ENCODE measurements around the gene CDHR1.

The CDHR1 gene

DNA sequence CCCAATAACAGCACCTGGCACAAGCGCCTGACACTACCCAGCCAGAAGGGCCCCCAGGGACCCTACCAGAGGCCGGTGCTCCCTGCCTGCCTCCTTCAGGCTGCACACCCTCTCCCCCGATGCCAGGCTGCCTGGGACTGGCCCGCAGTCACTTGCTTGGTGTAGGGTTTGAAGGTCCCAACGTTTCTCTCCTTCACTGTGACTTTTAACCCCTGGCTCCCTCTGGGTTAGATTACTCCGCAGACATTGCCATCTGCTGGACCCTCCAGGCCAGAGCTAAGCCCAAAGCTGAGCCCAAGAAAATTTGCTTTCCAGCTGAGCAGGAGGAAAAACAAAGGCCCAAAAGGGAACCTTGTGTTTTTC is 6.9 kb downstream of the CDHR1 start:
- no peak for DNase-seq (ENCODE audit: low read depth)

DNA sequence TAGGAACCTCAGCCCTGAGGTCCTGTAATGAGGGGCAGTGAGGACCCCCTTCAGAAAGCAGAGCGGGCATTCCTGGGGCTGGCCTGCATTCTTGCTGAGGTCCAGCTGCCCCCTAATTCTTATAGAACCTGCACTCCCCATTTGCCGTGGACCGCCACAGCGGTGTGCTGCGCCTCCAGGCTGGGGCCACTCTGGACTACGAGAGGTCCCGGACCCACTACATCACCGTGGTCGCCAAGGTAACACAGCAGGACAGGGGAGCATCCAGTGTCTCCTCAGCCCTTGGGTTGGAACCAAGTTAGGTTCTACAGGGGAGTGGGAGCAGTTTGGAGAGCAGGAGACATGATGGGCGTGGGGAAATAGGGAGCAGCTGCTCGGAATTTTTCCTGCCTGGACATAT is 7.3 kb downstream of the CDHR1 start:
- DNase-seq (ENCODE audit: low read depth), result no peak

DNA sequence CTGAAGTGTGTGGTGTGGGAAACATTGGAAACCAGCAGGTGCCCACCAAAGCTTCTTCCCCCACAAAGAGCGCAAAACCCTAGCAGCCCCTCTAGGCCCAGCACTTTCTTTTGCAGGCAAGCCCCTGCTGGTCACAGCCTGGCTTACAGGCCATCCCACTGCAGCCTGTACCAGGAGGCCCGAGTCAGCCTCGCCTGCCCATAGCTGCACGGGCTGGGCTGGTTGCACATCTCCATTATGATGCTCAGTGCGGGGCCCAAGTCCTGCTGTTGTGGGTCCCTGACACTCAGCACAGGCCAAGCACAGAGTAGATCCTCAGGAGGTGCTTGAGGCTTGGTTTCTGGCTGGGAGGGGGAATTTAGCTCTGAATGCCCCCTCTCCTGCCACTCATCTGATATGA is 8.0 kb downstream of the CDHR1 start:
- DNase-seq (ENCODE audit: low read depth), result no peak

DNA sequence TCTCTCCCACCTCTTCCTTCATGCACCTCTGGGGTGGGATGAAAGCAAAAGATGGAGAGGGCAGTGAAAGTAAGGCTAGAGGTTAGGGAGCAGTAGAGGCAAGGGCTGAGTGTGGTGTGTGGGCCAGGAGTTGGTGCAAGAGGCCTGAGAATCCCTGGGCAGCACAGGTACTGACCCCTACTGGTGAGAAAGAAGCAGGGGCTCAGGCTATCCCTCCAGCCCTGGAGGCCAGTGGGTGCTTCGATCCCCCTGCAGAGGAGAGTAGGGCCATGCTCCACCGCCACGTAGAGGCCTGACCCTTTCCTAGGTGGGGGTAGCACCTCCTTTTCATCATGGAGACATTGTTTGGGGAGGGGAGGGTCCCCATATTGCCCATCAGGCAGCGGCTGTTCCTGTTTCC is 9.8 kb downstream of the CDHR1 start:
- DNase-seq (ENCODE audit: low read depth), result no peak

DNA sequence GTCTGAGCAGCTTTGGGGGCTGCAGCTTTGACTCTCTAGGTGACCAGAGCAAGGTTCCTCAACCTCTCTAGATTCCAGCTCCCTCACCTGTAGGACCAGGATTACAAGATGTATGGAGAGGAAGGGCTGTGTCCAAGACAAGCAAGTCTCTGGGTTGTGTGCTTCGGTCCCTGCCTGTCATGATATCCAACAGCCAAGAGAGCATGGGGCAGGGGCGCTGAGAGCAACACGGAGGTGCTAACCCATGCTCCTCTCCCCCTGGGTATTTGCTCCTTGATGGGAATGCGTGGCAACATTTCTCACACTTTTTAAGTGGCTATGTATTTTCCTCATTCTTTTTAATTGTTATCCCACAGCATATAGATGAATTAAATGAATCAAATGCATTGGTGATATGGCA is 10.3 kb downstream of the CDHR1 start:
- no peak for DNase-seq (ENCODE audit: low read depth)

DNA sequence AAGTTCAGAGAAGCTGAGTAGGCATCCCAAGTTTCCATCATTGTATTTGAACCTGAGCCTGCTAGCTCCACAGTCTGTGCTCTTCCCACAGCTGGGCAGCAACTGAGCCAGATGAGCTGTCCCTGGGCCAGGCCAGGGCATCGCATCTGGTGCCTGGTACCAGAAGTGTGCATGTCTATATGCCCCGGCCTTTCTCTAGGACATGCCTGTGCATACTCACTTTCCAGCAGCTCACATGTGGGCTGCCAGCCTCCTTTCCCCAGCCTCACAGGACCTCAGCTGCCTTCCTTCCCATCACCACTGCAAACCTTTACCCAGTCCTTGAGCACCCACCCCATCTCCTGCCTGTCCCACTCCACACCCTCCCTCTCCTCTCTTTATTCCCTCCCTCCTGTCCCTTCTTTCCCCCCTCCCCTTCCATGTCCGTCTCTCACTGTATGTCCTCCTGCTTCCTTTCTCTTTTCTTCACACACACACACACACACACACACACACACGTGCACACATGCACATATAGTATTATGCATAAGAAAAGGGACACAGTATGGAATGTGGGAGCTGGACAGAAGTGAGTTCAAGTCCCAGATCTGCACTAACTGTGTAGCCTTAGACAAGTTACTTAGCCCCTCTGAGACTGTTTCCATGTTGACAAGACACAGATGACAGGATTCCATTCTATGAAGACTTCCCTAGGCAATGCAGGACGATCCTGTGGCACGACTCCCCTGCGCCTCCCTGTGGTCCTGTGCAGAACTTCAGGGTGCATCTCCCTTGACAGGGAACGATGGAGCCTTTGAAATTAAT is 10.9 kb downstream of the CDHR1 start:
- peak; percentile 27 for DNase-seq (ENCODE audit: low read depth)

DNA sequence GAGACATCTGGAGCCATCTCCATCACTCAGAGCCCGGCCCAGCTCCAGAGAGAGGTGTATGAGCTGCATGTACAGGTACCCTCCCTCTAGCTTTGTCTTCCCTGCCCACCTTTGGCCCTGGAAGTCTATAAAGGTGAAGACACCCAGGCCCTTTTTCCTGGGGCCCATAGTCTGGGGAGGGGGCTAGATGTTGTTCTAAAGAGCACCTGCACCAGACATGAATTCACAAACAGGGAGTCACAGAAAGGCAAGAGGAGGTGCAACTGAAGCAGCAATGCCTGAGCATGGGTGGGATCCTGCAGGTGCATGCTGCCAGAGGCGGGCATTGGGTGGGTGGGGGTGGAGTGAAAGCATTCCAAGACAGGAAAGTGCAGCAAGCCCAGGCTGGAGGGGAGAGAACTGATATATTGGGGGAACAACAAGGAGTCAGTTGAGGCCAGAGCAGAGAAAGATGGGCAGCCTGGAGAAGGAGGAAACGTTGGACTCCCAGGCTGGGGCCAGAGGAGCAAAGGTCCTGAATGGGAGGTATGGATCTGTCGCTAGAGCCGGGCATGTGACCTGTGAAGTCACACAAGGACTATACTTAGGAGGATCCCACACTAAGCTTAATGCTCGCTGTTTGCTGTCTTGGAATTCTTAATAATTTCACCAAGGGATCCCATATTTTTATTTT is 11.7 kb downstream of the CDHR1 start:
- no peak for DNase-seq (ENCODE audit: low read depth)

DNA sequence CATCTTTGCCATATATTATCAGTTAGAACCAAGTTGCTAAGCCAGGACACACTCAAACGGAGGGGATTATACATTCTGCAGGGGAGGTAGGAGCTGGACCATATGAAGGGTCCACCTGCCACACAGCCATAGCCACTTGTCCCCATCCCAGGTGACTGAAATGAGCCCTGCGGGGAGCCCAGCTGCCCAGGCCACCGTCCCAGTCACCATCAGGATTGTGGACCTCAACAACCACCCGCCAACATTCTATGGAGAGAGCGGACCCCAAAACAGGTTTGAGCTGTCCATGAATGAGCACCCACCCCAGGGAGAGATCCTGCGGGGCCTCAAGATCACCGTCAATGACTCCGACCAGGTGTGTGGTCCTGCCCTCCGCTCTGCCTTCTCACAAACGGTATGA is 13.7 kb downstream of the CDHR1 start:
- DNase-seq (ENCODE audit: low read depth), result no peak

DNA sequence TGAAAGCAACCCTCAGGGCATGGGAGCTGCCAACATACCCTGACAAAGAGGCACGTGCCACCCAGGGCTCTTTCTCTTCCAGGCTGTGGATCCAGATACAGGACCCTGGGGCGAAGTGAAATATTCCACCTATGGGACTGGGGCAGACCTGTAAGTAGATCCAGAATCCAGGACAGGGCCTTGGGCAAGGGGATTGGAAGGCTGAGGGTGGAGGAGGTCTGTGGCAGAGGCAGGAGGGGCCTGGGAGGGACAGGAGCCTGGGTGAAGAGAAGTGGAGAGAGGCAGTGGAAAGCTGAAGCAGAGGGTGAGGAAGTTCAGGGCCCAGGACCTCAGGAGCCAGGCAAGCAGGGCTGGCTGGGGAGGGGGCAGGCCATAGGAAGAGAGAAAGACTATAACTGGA is 17.2 kb downstream of the CDHR1 start:
- DNase-seq (ENCODE audit: low read depth), result no peak

DNA sequence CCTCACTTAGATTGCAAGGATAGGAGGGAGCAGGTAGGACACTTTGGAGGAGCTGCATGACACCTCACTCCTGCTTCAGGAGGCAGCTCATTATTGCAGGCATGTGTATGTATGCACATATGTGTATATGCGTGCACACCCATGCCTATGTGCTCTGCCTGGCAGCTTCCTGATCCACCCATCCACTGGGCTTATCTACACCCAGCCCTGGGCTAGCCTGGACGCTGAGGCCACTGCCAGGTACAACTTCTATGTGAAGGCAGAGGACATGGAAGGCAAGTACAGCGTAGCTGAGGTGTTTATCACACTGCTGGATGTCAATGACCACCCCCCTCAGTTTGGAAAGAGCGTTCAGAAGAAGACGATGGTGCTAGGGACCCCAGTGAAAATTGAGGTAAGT is 17.7 kb downstream of the CDHR1 start:
- DNase-seq (ENCODE audit: low read depth), result no peak

DNA sequence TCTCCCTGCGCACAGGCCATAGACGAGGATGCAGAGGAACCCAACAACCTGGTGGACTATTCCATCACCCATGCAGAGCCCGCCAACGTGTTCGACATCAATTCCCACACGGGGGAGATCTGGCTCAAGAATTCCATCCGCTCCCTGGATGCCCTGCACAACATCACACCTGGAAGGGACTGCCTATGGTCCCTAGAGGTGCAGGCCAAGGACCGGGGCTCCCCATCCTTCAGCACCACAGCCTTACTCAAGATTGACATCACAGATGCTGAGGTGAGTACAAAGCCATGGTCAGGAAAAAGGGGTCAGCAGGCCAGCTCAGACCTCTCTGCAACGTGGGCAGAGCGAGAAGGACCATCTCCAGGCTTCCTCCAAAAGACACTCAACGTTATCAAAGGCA is 18.7 kb downstream of the CDHR1 start:
- no peak for DNase-seq (ENCODE audit: low read depth)

DNA sequence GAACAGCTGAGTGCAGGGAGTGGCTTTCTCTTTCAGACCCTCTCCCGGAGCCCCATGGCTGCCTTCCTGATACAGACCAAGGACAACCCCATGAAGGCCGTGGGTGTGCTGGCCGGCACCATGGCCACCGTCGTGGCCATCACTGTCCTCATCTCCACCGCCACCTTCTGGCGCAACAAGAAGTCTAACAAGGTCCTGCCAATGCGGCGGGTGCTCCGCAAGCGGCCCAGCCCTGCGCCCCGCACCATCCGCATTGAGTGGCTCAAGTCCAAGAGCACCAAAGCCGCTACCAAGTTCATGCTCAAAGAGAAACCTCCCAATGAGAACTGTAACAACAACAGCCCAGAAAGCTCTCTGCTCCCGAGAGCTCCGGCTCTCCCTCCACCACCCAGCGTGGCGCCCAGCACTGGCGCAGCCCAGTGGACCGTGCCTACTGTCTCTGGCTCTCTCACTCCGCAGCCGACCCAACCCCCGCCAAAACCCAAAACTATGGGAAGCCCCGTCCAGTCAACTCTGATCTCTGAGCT is 19.8 kb downstream of the CDHR1 start:
- DNase-seq (ENCODE audit: low read depth), result no peak

DNA sequence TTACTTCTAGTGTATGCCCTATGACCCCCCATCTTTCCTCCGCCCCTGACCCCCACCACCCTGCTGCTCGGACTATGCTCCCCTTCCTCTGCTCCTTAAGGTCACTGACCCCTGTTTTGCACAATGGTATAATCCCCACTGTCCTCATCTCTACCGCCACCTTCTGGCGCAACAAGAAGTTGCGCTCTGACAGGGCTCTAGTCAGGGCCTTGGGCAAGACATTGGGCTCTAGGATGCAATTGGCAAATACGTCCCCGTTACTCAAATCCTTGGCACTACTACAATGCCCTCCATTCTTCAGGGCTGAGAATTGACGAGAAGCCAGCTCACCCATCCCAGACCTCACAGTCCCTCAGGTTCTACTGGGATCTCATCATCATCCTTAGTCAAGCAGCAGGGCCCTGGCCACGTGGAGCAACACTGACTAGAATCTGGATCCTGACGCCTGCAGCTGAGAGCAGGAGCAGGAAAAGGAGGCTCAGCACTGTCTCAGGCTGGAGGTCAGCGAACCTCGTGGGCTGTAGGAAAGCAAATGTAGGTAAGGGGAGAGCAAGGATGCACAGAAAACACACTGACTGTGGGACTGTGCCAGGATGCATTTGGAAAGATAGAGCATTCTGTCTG is 20.4 kb downstream of the CDHR1 start:
- DNase-seq (ENCODE audit: low read depth), result no peak

DNA sequence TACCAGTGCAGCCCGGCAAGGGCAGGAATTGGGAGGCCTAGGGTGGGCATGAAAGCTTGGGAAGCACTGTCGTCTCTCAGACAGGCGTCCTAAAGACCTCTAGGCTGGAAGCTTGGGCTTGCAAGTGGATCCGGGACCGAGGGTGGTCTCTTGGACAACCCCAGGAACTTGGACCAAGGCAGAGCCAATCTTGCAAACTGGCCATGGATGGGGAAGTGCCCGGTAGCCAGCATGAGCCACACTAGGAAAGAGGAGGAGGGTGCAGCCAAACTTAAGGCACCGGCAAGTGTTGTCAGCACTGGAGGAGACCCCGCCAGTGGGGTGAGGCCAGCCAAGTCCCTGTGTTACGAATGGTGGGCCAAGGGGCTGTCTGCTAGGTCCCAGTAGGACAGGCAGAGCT is 22.5 kb downstream of the CDHR1 start:
- DNase-seq (ENCODE audit: low read depth), result no peak

DNA sequence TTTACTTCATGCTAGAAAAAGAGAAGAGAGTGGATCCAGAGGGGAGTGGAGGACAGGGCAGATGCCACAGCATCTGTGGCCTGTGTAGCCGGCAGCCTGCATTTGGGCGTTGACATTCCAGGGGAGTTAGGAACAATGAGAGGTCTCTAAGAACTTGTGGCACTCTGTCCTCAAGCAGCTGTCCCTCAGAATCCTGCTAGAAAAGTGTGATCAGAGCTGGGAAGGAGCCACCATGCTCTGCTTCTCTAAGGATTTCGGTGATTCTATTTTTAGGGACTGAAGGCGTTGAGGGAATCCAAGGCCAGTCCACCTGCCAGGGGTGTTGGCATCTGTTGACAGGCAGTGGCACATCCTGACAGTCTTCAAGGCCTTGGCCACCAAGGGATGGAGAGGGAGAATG is 23.4 kb downstream of the CDHR1 start:
- DNase-seq (ENCODE audit: low read depth), result no peak

DNA sequence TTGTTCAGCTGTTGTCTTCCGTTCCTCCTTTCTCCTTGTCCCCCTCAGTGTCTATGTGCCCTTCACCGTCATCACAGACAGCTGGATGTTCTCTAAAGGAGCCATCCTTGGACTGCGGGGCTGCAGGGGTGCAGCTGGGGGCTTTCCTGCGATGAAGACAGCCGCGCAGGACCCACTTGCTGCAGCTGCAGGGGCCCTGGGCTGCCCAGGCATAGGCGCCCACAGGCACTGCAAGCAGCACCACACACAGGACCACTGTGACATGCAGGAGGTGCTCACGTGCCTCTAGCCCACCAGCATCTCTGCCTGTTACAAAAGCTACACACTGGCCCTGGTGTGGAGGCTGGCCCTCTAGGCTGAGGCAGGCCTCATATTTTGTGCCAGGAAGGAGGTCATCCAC is 27.6 kb downstream of the CDHR1 start:
- no peak for DNase-seq (ENCODE audit: low read depth)

DNA sequence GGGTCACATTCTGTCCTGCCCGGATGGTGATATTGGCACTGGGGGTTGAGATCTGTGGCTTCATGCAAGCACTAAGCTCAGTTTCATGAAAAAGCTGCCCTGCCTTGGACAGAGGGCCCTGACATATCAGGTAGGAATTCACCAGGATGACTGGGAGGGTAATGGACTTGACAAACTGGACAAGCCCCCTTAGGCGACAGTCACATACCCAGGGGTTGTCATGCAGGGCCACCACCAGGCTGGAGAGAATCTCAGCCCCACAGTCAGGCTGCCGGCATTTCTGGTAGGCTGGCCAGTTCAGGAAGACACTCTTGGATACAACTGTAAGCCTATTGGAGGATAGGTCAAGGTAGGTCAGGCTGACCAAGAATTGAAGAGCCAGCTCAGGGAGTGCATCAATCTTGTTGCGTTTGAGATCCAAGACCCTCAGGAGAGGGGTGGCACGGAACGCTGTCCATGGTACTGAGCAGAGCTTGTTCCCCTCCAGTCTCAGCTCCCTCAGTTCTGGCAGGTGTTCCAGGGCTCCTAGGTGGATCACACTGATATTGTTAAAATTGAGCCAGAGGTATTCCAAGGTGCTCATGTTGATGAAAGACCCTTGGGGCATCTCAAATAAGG is 30.2 kb downstream of the CDHR1 start:
- DNase-seq (ENCODE audit: low read depth), result no peak

DNA sequence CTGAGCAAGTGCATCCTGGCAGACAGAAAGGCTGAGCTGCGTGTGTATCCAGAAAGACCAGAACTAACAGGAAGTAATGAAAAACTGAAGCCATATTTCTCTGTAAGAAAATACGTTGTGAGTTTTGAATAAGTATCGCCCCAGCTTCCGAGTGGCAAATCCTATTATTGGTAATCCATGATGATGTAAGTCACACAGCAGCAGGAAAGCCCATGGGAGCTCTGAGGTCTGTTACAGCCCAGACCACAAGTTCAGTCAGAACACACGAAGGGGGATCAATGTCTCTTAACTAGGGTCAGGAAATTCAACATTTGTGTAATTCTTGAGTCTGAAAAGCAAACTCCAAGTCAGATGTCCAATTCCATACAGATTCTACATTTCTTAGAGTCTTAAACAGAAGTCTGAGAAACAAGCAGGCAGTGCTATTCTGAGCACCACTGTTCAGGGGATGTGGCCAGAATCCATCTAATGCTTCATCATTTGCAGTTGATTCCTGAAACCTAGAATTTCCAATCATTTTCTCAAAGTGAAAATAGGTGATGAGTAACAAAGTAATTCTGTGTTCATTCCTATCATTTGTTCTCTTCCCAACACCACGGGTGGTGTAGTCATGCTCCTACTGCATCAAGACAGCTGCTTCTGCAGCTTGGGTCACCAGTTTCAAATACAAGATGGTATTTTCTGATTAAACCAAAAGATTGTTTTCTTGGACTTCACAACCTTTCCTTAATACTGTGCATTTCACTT is 31.3 kb downstream of the CDHR1 start, which contains the start of gene LRIT2:
TSS of gene LRIT2 (minus strand) at position 118 of the 747 bp plus-strand sequence. CDS start at position 94, 24 bp downstream.
- DNase-seq (ENCODE audit: low read depth), result no peak

DNA sequence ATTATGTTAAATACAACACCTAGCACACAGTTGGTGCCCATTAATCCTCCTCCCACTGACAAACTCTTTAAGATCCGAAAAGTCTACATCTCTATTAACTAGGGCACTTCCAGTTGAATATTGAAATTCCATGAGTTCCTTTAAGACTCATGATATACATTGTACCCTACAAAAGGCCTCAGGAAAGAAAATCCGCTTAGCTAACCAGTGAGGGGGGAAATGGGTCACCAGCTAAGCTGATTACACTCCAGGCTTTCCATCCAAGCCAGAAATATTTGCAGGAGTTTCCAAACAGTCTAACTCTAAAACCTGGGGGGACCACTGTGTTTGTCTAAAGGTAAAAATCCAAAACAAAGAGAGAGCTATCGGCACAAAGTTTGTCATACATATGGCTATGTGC is 32.3 kb downstream of the CDHR1 start:
- DNase-seq (ENCODE audit: low read depth), result no peak

DNA sequence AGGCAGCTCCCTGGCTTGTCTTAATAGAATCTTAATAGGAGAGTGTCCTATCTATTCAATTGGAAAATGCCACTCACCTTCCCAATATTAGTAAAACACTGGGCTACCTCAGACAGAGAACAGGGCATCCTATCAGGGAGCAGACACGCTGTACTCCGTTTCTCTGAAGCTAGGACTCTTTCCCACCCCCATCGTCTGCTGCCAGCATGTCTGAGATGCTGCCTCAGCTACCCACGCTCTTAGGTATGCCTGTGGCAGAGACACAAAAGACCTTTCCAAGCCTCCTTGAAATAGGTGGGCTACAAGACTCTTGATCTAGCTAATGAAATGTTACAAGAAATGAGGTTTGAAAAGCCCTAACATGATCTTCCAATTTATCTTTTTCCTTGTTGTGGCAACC is 33.5 kb downstream of the CDHR1 start:
- no peak for DNase-seq (ENCODE audit: low read depth)

DNA sequence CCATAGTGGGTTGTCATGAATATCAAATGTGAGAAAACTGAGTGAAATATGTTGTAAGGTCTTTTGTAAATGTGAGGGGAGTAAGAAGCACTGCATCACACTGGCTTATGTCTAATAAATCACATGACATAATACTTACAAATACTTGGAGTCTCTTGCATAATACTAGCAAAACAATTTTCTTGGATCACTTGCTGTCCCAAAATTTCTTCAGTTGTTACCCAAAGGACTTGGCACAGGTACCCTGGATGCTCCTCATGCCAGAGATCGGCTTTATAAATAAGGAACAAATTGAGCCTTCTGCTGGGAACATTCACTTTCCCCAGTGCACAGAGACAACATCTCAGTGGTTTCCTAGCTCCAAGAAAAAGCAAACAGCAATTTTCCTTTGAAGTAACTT is 36.0 kb downstream of the CDHR1 start:
- no peak for DNase-seq (ENCODE audit: low read depth)

DNA sequence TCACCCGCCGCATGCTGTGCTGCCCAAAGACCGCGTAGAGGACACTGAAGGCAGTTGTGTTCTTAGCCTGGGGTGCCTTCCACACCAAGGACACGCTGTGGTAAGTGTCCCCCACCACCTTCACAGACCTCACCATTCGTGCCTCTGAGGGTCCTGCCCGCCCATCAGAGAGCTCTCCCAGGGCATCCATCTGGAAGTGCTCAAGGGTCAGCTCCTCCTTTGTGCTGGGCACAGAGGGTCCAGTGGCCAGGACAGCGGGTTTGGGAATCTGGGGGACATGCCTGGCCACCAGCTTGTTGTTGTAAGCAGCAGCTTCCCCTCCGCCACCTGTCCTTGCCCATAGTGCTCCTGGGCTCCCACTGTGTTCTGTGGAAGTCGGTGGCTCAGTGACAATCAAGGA is 38.0 kb downstream of the CDHR1 start:
- DNase-seq (ENCODE audit: low read depth), result no peak

All from stimulated activated CD8-positive, alpha-beta memory T cell treated with anti-CD3 and anti-CD28 coated beads, Interleukin-7, amount 100 ng/mL, for 24 hours (primary cell).